SK-N-SH treated with all-trans-retinoic acid at 6 μM for 48 hours (cell line): ENCODE data around the gene TSSC4.

Experiments
- ATAC-seq: fragments of 200-7000 bp; cut with Tn5 transposase; 3 replicates; pipeline ENCODE4 v1.9.1; 2020; ENCODE audit warnings: mild to moderate bottlenecking, moderate library complexity
- ARNTL ChIP-seq: fragments of 450-650 bp; formaldehyde crosslinking; IDR thresholded peaks from 2 replicates; pipeline ENCODE4 v1.5.0; 2020; ENCODE audit warnings: low read depth, mild to moderate bottlenecking, moderate library complexity, borderline replicate concordance
- BACH2 ChIP-seq: fragments of 250-450 bp; sonication (Bioruptor Pico); IDR thresholded peaks from 2 replicates; pipeline ENCODE4 v1.9.0; 2021; ENCODE audit warnings: mild to moderate bottlenecking, borderline replicate concordance
- CREB5 ChIP-seq: fragments of 250-450 bp; sonication (Bioruptor Pico); IDR thresholded peaks from 2 replicates; pipeline ENCODE4 v1.5.1; 2020; ENCODE audit warnings: low read depth, mild to moderate bottlenecking, moderate library complexity
- CSDC2 ChIP-seq: fragments of 250-450 bp; sonication (Bioruptor Pico); IDR thresholded peaks from 2 replicates; pipeline ENCODE4 v1.5.0; 2020; ENCODE audit warnings: mild to moderate bottlenecking, moderate library complexity
- ESRRG ChIP-seq: fragments of 250-450 bp; sonication (Bioruptor Pico); IDR thresholded peaks from 2 replicates; pipeline ENCODE4 v1.6.1; 2021; ENCODE audit warnings: mild to moderate bottlenecking
- GLIS3 ChIP-seq: fragments of 250-450 bp; sonication (Bioruptor Pico); IDR thresholded peaks from 2 replicates; pipeline ENCODE4 v1.5.0; 2020; ENCODE audit warnings: mild to moderate bottlenecking, moderate library complexity
- ISL1 ChIP-seq: fragments of 250-450 bp; sonication (Bioruptor Pico); IDR thresholded peaks from 2 replicates; pipeline ENCODE4 v2.1.2; 2022; ENCODE audit warnings: mild to moderate bottlenecking, moderate library complexity
- OSR1 ChIP-seq: fragments of 250-450 bp; sonication (Bioruptor Pico); IDR thresholded peaks from 2 replicates; pipeline ENCODE4 v1.8.0; 2022; ENCODE audit warnings: moderate library complexity, mild to moderate bottlenecking, inconsistent platforms
- PATZ1 ChIP-seq: fragments of 250-450 bp; sonication (Bioruptor Pico); IDR thresholded peaks from 2 replicates; pipeline ENCODE4 v1.8.0; 2020; ENCODE audit warnings: mild to moderate bottlenecking, moderate library complexity, borderline replicate concordance
- PPARA ChIP-seq: fragments of 250-450 bp; sonication (Bioruptor Pico); IDR thresholded peaks from 2 replicates; pipeline ENCODE4 v1.5.0; 2020; ENCODE audit warnings: mild to moderate bottlenecking, borderline replicate concordance
- RARB ChIP-seq: fragments of 250-450 bp; sonication (Bioruptor Pico); IDR thresholded peaks from 2 replicates; pipeline ENCODE4 v1.8.0; 2021; ENCODE audit warnings: mild to moderate bottlenecking, moderate library complexity
- SNAI2 ChIP-seq: fragments of 250-450 bp; sonication (Bioruptor Pico); IDR thresholded peaks from 2 replicates; pipeline ENCODE4 v1.5.0; 2020; ENCODE audit warnings: mild to moderate bottlenecking, moderate library complexity
- TCF4 ChIP-seq: fragments of 250-450 bp; sonication (Bioruptor Pico); IDR thresholded peaks from 2 replicates; pipeline ENCODE4 v1.8.0; 2021; ENCODE audit warnings: mild to moderate bottlenecking, moderate library complexity, borderline replicate concordance
- TOX ChIP-seq: fragments of 250-450 bp; sonication (Bioruptor Pico); IDR thresholded peaks from 2 replicates; pipeline ENCODE4 v1.8.0; 2021; ENCODE audit warnings: mild to moderate bottlenecking, moderate library complexity, borderline replicate concordance
- TSHZ2 ChIP-seq: fragments of 250-450 bp; sonication (Bioruptor Pico); IDR thresholded peaks from 2 replicates; pipeline ENCODE4 v1.5.0; 2020; ENCODE audit warnings: mild to moderate bottlenecking, moderate library complexity
- ZC3H10 ChIP-seq: fragments of 250-450 bp; sonication (Bioruptor Pico); IDR thresholded peaks from 2 replicates; pipeline ENCODE4 v1.5.1; 2021; ENCODE audit warnings: mild to moderate bottlenecking, moderate library complexity
- ZFP3 ChIP-seq: fragments of 250-450 bp; sonication (Bioruptor Pico); IDR thresholded peaks from 2 replicates; pipeline ENCODE4 v1.5.0; 2020; ENCODE audit warnings: mild to moderate bottlenecking, moderate library complexity
- ZNF565 ChIP-seq: fragments of 450-650 bp; formaldehyde crosslinking; conservative IDR thresholded peaks from 2 replicates; pipeline ENCODE4 v1.5.0; 2020; ENCODE audit warnings: low read depth, mild to moderate bottlenecking, moderate library complexity
- ZNF70 ChIP-seq: fragments of 450-650 bp; formaldehyde crosslinking; IDR thresholded peaks from 2 replicates; pipeline ENCODE4 v1.5.0; 2020; ENCODE audit warnings: mild to moderate bottlenecking, moderate library complexity
- ZNF8 ChIP-seq: fragments of 450-650 bp; formaldehyde crosslinking; IDR thresholded peaks from 2 replicates; pipeline ENCODE4 v1.5.0; 2020; ENCODE audit warnings: mild to moderate bottlenecking, moderate library complexity
- TF ChIP-seq, protein P1 (sequence below): fragments of 250-450 bp; sonication (Bioruptor Pico); IDR thresholded peaks from 2 replicates; pipeline ENCODE4 v1.8.0; 2021; ENCODE audit warnings: low read depth, mild to moderate bottlenecking, moderate library complexity, borderline replicate concordance
- TF ChIP-seq, protein P2 (sequence below): fragments of 250-450 bp; sonication (Bioruptor Pico); IDR thresholded peaks from 2 replicates; pipeline ENCODE4 v1.5.1; 2021; ENCODE audit warnings: mild to moderate bottlenecking, moderate library complexity

Gene TSSC4

GRCh38 chr11:2446590-2447252 lies 46.2 kb downstream of the TSSC4 start:
- ATAC-seq, result no peak
- TF ChIP-seq ZFP3 (CRISPR knock-in tag) (no peak), SNAI2 (CRISPR knock-in tag) (no peak), CREB5 (CRISPR knock-in tag) (no peak), TOX (CRISPR knock-in tag) (no peak), ARNTL (CRISPR knock-in tag) (no peak), ZNF8 (CRISPR knock-in tag) (no peak), ZNF70 (CRISPR knock-in tag) (no peak), ESRRG (CRISPR knock-in tag) (no peak), TSHZ2 (no peak), RARB (no peak), ZC3H10 (no peak), PATZ1 (CRISPR knock-in tag) (no peak), ZNF565 (CRISPR knock-in tag) (no peak), PPARA (CRISPR knock-in tag) (no peak)
- TF ChIP-seq, protein P1, sequence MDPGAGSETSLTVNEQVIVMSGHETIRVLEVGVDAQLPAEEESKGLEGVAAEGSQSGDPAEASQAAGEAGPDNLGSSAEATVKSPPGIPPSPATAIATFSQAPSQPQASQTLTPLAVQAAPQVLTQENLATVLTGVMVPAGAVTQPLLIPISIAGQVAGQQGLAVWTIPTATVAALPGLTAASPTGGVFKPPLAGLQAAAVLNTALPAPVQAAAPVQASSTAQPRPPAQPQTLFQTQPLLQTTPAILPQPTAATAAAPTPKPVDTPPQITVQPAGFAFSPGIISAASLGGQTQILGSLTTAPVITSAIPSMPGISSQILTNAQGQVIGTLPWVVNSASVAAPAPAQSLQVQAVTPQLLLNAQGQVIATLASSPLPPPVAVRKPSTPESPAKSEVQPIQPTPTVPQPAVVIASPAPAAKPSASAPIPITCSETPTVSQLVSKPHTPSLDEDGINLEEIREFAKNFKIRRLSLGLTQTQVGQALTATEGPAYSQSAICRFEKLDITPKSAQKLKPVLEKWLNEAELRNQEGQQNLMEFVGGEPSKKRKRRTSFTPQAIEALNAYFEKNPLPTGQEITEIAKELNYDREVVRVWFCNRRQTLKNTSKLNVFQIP (CRISPR knock-in tag), result no peak
- TF ChIP-seq, protein P2, sequence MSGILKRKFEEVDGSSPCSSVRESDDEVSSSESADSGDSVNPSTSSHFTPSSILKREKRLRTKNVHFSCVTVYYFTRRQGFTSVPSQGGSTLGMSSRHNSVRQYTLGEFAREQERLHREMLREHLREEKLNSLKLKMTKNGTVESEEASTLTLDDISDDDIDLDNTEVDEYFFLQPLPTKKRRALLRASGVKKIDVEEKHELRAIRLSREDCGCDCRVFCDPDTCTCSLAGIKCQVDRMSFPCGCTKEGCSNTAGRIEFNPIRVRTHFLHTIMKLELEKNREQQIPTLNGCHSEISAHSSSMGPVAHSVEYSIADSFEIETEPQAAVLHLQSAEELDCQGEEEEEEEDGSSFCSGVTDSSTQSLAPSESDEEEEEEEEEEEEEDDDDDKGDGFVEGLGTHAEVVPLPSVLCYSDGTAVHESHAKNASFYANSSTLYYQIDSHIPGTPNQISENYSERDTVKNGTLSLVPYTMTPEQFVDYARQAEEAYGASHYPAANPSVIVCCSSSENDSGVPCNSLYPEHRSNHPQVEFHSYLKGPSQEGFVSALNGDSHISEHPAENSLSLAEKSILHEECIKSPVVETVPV, result no peak

GRCh38 chr11:2447253-2447950 lies 46.9 kb downstream of the TSSC4 start:
- no peak for TF ChIP-seq OSR1 (CRISPR knock-in tag)
- TF ChIP-seq BACH2 (CRISPR knock-in tag), result no peak
- TF ChIP-seq CREB5 (CRISPR knock-in tag), result no peak
- no peak for TF ChIP-seq ISL1 (CRISPR knock-in tag)
- TF ChIP-seq PATZ1 (CRISPR knock-in tag), result no peak
- TF ChIP-seq GLIS3 (CRISPR knock-in tag), result no peak
- no peak for TF ChIP-seq TCF4 (CRISPR knock-in tag)
- no peak for TF ChIP-seq ZC3H10
- TF ChIP-seq ZFP3 (CRISPR knock-in tag), result no peak
- TF ChIP-seq SNAI2 (CRISPR knock-in tag), result no peak
- TF ChIP-seq CSDC2 (CRISPR knock-in tag), result no peak
- no peak for TF ChIP-seq ZNF8 (CRISPR knock-in tag)
- TF ChIP-seq ARNTL (CRISPR knock-in tag), result no peak
- TF ChIP-seq RARB, result no peak
- TF ChIP-seq ESRRG (CRISPR knock-in tag), result no peak
- no peak for ATAC-seq
